Measurements from ENCODE around the gene USP11. TPM values are rescaled to one million over a fixed set of nuclear protein-coding genes. Genes with fewer than 3 reads are reported as not detected.

Gene USP11
- total RNA-seq, 1 donor from 2014 or later: 22.7 TPM

- intact Hi-C loops (cut with micrococcal nuclease): no loop called here
Measured at GRCh38 chrX:47297874-47298273, 65.1 kb downstream of the USP11 start.

Other genes starting within 250 kb of the USP11 start
- gene RGN, start 154.6 kb upstream of the USP11 start, total RNA-seq: not detected in 2 replicates
- gene NDUFB11, start 88.3 kb upstream of the USP11 start, total RNA-seq: 89.1 and 99.4 TPM in 2 replicates
- 54.2 and 57.1 TPM in 2 replicates for gene RBM10, start 87.8 kb upstream of the USP11 start, total RNA-seq
- gene UBA1, start 39.2 kb upstream of the USP11 start, total RNA-seq: 183 and 186 TPM in 2 replicates
- gene CDK16, start 14.3 kb upstream of the USP11 start, total RNA-seq: 49.9 and 57.9 TPM in 2 replicates
- 0.15 and 0.20 TPM in 2 replicates for gene ZNF157, start 137.6 kb downstream of the USP11 start, total RNA-seq

Measured in T-helper 1 cell treated with Interleukin-12 subunit alpha and Interleukin-12 subunit beta and Interleukin-4 antibody, amounts not matched to agents 30 ng/mL and 1 ng/mL, for 36 hours (primary cell).